Activated naive CD4-positive, alpha-beta T cell treated with anti-CD3 and anti-CD28 coated beads, Interleukin-2, amount 50 U/mL, for 16 hours (primary cell): ENCODE measurements around the gene LTF.
"Not testable (repeated sequence)": the region's sequence is repeated elsewhere in the genome, so short reads cannot be mapped to it uniquely, and the experiment has no call there.

ENCODE experiments used
- DNase-seq: peaks from one replicate; pipeline ENCODE4 v3.0.0-alpha.2; 2020

Gene LTF

DNA sequence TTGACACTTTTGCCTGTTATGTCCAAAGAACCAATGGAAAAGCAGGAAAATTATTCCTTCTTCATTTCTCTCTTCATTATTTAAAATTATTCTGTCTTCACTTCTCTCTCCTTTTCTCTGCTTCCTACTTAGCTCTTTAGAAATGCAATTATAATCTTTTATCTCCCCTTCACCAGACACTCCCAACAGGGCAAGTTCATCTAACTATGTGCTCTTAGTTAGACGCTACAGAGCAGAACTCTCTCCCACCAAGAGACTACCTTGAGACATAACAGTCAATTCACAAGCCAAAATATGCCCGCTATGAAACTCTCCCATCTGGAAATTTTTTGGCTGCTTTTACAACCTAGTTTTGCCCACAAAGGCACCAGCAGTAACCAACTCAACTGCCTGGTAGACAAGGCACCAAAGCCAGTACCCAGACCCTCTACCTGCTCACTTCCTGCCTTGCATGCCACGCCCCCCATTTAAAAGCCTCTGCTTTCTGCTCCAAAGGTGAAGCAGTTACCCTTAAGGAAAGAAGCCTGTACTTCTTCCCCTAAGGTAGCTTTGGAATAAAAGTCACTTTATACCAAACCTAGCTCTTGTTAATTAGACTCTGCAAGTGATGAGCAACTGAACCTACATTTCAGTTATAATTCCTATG lies 29.5 kb downstream of the LTF start:
- DNase-seq: no peak

DNA sequence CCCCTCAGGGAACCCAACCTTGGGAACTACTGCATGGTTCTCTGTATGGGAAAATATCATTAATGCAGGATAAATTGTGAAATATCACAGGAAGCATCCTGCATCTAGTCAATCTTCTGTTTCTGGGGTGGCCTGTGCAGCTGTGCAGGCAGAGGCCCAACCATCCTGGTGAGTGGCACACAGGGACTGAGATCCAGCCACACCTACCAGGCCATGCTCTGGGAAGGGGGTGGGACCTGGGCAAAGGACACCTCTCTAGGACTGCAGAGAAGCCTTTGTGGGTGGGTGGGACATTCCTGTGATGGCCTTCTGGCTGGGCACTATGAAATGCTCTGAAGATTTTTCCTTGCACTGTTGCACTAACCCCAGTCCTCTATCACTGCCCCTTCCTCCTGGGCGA lies 30.9 kb downstream of the LTF start:
- no peak for DNase-seq

DNA sequence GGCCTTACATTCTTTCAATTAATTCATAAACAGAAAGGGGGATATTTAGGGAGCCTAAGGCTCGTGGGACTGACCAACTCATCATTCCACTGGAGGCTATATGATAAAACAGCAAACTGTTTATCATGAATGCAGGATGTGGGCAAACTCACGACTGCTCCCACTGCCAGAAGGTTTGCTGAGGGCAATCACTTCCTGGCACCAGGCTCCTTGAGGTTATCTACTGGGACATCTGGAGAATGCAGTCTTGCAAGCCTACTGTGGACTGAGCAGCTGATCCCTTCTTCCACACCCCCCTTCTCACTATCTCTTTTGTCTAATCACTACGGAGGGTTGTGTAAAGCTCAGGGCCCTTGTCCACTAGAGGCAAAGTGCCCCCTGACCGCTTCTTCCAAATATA lies 31.6 kb downstream of the LTF start:
- DNase-seq: not testable (repeated sequence)

DNA sequence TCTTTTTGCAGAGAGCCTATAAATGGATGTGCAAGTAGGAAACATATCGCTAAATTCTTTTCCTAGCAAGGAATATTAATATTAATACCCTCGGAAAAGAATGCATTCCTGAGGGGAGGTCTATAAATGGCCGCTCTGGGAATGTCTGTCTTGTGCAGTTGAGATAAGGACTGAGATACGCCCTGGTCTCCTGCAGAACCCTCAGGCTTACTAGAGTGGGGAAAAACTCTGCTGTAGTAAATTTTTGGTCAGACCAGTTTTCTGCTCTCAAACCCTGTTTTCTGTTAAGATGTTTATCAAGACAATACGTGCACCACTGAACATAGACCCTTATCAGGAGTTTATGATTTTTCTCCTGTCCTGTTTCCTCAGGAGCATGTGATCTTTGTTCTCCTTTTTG lies 32.8 kb downstream of the LTF start:
- not testable (repeated sequence) for DNase-seq

DNA sequence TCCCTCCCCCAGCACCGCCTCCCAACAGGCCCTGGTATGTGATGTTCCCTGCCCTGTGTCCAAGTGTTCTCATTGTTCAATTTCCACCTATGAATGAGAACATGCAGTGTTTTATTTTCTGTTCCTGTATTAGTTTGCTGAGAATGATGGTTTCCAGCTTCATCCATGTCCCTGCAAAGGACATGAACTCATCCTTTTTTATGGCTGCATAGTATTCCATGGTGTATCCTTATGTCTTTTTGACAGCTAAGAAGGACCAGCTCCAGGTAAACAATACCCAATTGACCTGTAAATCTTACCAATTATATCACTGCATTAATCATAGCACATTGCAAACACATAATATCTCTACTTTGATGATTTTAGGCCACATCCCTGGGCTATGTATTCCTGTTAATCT lies 33.8 kb downstream of the LTF start:
- not testable (repeated sequence) for DNase-seq

DNA sequence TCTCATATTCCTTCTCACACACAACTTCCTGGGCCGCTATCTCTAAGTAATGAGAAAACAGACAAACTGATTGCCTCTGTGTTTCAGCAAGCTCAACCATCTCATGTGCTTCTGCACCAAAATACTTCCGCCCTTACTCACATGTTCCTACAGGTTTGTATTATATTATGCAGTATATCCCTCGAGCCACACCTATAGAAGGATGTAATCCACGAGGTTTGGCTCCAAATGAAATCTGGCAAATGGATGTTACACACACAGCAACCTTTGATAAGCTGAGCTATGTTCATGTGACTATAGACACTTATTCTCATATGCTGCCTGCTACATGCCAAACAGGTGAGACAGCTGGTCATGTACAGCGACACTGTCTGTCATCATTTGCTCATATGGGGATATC lies 35.0 kb downstream of the LTF start:
- no peak for DNase-seq

DNA sequence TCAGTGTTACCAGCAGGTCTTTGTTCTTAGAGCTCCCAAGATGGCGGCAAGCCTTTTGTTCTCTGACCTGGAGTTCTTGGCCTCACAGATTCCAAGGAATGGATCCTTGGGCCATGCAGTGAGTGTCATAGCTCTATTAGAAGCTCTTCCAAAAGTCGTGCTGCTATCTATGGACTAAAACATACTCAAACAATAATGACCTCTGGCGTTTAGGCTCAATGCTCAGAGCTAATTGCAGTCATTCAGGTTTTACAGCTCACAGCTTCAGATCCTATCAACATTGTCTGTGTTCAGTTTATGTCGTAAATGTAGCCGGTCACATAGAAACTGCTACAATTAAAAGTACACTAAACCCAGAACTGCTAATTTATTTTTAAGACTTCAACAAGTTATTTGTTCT lies 35.5 kb downstream of the LTF start:
- DNase-seq: no peak

DNA sequence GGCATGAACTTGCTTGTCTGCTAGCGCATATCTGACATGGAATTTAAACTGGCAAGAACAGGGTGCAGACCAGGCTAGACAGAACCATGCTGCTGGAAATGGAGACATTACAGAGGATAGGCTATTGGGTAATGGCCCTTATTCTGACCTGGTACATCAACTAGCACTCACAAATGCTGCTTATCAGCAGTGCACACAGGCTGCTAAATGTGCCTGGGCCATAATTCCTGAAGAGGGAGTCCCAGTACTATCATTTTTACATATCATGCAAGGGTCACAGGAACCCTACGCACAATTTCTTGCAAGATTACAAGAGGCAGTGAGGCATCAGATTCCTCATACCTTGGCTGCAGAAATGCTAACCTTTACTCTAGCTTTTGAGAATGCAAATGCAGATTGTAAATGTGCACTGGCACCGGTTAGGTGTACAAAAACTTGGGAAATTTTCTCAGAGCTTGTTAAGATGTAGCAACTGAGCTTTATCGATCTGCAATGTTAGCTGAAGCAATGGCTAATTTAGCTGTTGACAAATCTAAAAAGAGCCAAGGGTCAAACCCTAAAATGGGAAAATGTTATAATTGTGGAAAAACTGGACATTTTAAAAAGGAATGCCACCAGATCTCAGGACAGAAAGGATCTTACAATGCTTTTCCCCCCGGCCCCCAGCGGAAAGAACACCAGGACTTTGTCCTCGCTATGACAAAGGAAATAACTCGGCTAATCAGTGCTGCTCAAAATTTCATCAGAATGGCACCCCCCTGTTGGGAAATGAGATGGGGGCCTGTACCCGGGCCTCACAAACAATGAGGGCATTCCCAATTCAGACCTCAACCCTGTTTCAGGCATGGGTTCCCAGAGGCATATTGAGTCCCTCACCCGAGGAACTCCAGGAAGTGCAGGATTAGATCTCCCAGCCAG lies 36.5 kb downstream of the LTF start:
- DNase-seq: no peak

DNA sequence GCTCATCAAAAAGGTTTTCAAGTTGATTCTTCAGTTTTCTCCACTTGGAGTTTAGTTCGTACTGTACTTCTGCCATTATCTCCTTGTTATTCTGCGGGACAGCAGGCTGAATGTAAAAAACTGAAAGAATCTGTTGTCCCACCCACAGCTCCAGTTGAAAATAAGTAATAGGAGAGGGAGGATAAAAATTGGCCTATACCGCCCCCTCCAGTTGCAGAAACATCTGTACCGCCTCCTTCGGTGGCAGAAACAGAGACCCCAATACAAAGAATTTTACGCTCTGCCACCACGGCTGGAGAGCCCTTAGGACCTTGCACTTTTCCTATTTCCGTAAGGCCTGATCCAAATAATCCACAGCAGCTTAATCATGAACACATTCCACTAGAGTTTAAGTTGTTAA lies 37.3 kb downstream of the LTF start:
- not testable (repeated sequence) for DNase-seq

DNA sequence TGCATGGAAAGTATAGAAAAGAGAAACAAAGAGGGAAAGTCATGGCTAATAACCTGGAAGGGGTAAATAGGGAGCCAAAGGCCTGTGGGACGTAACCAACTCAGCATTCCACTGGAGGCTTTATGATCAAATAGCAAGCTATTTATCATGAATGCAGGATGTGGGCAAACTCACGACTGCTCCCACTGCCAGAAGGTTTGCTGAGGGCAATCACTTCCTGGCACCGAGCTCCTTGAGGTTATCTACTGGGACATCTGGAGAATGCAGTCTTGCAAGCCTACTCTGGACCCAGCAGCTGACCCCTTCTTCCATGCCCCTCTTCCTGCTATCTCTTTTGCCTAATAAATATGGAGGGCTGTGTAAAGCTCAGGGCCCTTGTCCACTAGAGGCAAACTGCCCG lies 38.2 kb downstream of the LTF start:
- DNase-seq: not testable (repeated sequence)

DNA sequence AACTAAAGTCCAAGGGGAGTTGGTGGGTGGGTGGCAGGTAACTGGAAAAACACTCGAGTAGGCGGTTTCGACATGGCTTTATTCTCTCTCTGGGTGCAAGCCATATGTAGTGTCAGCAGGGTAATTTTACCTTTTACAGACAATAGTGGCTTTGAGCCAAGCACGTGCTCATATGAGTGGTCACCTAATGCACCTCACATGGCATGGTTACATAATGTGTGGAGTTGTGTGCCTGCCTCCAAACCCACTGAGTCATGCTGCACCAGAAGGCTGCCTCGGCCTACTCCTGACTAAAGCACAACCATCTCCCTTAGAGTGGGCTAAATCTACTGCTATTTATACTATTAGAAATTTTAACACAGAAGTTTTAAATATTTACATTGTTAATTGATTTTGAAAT lies 41.1 kb downstream of the LTF start:
- DNase-seq: no peak

DNA sequence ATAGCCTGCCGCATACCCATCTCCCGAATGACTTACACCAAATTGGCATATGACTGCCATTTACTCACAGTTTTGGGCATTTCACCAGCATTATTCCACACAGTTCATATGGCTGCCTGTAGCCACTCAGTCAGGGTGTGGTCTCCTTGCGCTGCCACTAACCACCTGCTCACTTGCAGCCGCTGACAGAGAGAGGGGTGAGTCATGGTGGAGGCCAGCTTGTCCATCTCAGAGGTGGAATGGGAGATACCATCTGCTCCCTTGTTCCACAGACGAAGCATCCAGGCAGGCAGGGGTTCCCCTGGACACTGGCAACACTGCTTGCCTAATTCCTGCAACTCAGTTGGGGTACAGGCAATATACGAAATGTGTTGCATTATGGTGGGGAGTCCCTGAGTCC lies 42.1 kb downstream of the LTF start:
- DNase-seq: no peak

DNA sequence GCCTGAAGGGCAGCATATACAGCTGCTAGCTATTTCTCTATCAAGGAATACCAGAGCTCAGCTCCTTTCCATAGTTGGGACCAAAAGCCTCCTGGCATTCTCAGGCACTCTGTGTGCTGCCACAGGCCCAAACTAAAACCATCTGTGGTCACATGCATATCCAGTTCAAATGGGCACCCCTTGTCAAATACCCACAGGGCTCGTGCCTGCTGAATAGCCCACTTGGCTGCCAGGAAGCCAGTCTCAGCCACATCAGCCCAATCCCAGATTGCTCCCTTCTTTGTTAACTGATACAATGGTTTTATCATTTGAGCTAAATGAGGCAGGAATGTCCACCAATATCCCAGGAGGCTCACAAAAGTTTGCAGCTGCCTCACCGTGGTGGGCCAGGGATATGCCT lies 43.8 kb downstream of the LTF start:
- DNase-seq: no peak

DNA sequence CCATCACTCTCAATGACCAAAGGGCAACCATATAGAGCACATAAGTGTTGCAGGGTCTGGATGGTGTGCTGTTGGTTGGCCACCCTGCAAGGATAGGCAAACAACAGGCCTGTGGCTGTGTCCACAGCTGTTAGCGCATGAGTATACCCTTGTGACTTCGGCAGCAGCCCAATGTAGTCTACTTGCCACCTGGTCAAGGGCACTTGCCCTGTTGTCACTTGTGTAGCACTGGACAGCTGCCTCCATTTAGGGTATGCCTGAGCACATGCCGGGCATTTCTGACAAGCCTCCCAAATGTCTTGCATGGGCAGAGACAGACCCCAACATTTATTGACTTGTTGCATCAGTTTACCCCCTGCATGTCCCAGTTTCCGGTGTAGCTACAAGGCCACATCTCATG lies 44.9 kb downstream of the LTF start:
- no peak for DNase-seq

DNA sequence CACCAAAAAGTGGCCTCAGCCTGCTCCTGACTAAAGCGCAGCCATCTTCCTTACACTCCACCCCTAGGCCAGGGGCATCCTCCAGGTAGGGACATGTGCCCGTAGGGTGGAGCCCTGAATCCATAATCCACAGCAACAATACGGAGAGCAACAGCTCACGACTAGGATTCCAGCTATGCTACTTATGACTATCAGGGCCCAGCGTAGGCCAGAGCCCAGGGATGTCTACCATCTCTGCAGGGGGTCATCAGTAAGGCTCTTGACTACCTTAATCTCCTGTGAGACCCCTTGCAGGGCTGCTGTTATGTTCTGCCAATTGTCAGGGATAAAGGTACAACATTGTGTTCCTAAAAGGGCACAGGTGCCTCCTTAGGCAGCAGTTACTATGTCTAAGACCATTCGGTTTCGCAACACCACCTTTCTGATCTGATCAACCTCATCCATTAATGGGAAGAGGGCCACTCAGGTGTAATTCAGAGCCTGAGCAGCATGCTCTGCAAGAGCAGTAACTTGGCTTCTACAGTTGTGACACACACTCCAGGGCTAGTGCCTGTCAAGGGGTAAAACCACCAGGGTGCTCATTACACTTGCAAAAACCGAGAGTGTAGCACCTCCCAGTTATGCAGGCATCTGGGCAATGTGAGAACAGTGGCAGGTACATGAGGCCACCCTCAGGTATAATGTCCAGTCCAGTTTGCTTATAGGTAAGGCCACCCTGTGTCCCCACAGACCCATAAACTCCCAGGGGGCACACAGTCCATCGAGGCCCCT lies 46.7 kb downstream of the LTF start:
- DNase-seq: no peak

DNA sequence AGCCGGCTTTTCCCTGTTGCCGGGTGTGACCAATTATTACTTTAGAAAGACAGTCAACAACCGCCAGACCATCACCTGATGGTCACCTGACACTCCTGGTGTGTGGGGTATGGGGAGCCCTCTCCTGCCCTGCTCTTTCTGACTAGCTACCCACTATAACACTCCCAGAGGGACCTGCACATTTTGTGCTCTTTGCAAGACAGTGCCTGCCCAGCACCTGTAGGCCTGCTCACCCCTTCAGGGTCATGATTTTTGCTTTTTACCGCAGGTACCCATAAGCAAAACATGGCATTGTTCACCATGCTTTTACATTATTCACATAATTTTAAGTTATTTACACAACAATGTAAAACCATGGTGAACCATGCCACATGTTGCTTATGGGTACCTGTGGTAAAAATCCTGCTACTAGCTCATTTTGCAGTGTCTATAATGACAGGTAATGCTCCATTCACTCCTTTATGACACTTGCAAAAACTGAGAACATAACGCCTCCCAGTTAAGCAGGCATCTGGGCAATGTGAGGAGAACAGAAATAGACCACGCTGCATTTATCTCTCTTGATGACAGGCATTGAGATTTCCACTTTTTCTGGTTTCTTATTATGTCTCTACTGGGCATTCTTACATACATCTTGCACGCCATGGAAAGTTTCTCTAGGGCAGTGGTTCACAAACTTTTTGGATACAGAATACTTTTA lies 47.7 kb downstream of the LTF start:
- no peak for DNase-seq

DNA sequence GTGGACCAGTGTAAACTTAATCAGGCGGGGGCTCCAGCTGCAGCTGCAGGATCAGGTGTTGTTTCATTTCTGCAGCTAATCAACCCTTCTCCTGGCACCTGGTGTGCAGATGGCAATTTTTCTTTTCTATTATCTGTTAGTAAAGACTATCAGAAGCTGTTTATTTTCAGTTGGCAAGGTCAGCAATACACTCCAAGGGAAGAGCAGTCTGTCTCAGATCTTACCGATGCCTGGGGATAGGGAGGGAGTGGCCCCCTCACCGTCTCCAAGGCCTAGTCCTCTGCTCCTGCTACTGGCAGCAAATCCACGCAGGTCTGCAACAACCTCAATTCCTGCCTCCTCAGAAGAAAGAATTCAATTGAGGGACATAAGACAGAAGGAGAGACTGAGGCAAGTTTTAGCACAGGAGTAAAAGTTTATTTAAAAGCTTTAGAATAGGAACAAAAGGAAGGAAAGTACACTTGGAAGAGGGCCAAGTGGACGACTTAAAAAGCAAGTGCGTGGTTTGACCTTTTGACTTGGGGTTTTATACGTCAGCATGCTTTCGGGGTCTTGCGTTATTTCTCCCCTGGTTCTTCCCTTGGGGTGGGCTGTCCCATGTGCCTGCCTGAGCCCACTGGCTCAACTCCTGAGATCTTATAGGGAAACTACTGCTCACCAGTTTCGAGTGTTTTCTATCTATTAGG lies 48.4 kb downstream of the LTF start:
- DNase-seq: no peak

DNA sequence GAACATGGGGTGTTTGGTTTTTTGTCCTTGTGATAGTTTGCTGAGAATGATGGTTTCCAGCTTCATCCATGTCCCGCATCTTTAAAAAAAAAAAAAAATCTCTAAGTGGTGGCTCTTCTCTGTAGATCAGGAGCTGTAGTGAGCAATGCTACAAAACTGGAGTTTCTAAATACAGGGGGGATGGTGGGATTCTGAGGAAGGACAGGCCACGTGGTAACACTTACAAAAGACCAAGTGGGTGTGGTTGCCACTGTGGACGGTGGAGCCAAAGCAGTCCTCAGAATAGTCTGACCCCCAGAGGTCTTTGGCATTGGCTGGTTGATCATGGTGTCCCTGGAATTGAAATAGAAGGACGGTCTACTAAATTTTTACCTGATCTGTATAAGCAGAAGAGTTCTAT lies 50.0 kb downstream of the LTF start:
- no peak for DNase-seq

DNA sequence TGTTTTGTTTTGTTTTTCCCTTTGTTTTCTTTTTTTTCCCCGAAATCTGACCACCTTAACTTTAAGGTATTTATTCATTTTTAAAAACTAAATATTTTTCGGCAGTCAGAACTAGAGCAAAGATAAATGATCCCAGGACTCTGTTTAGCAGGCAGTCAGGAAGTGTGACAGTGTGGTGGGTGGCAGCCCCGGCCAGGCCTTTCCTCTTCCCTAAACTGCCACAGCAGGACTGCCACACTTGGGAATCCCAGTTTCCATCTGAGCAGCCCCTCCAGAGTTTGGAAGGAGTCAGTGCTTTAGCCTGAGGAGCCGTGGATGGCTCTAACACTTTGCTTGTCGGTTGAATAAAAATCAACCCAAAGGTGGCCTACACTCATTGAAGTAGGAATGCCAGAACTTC lies 50.8 kb downstream of the LTF start:
- no peak for DNase-seq

DNA sequence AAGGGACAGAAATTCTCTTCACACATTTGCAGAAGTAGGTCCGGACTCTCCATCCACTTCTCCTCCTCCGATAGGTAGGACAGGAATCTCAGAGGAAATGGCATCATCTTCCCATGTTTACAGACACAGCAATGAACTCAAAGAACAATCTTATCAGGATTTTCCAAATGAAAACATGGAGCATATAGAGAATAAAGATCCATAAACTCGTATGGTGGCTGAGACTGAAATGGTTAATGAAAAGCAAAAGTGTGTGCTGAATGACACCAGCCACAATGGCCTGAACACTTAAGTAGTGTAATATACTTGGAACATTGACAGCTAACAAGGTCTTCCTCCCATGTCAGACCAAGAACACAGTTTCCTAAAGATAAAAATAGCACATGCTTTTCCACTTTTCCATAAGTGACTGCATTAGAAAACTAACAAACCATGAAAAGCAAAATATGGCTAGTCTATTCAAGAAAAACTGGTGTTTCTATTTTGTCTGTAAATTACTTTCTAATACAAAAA lies 51.9 kb downstream of the LTF start:
- no peak for DNase-seq

DNA sequence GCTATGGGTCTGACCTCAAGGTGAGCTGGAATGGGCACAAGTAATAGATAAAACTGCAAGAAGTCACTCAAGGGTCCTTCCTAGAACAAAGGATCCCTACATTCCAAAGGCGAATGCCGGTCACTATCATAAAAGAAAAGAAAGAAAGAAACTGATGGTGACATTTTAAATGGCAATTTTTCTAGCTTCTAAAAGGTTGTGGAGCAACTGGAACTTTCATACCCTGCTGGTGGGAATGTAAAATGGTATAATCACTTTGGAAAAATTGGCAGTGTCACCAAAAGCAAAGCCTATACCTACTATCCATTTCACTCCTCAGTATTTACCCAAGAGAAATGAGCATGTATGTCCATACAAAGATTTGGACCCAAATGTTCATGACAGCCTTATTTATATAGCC lies 53.4 kb downstream of the LTF start:
- DNase-seq: no peak

DNA sequence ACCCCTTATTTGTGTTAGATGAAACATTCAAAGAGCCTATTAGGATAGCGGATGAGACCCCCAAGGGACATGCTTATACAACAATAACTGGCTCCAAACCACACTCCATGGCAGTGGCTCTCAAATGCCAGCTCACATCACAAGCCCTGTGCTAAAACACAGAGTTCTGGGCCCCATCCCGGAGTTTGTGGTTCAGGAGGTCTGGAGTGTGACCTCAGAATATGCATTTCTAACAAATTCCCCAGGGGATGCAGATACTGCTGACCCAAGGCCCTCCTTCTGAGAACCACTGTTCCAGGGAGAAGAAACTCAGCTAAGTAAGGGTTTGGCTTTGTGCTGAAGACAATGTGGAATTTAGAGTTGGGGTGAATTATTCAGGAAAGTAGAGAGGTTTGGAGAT lies 54.0 kb downstream of the LTF start:
- DNase-seq: no peak
